ENCODE results near the gene TECRL. TPM values are rescaled to one million over a fixed set of nuclear protein-coding genes. Genes with fewer than 3 reads are reported as not detected.

TECRL gene
- total RNA-seq, 4 donors from 2014 or later: not detected

GRCh38 chr4:64250488-64250887, 158.8 kb downstream of the TECRL start:
- Histone ChIP-seq H3K4me3 (no peak overlapping the region), H3K27me3 (no peaks in the 10 kb centered on the region), H3K36me3 (no peaks in the 10 kb centered on the region), H3K27ac (no peak overlapping the region), H3K9me3 (no peaks in the 10 kb centered on the region), H3K4me1 (no peaks in the 10 kb centered on the region)
- intact Hi-C loops (cut with DNase I): no loop called here
- no peak for DNase-seq
- TF ChIP-seq CTCF (IDR thresholded peaks at IDR 0.05) (no peak), POLR2A (IDR thresholded peaks at IDR 0.05) (no peak)

- no peak overlapping the region for H3K27ac ChIP-seq
- no peaks in the 10 kb centered on the region for H3K36me3 ChIP-seq
- intact Hi-C loops (cut with DNase I): no loop called here
- no peak for DNase-seq
- H3K27me3 ChIP-seq: no peaks in the 10 kb centered on the region
- H3K4me3 ChIP-seq: no peak overlapping the region
- no peaks in the 10 kb centered on the region for H3K9me3 ChIP-seq
- no peaks in the 10 kb centered on the region for H3K4me1 ChIP-seq
- TF ChIP-seq CTCF (IDR thresholded peaks at IDR 0.05) (no peak), POLR2A (IDR thresholded peaks at IDR 0.05) (no peak)
Observed at GRCh38 chr4:64250061-64250460, 159.2 kb downstream of the TECRL start.

DNA sequence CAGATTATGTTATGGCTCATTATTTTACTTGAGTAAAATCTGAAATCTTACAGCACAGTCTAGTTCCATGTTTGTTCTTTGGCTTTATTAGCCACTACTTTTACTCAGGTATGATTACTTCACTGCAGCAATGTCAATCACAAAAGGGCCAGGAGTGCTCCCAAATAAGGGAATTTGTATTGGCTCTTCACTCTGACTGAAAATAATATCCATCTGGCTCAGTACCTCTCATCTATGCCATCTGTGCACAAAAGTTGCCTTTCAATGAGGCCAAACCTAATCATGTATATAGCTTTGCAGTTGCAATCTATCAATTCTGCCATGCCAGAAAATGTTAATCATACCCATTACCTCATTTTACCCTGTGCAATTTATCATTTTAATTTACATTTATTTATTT, 161.1 kb downstream of the TECRL start:
- no peaks in the 10 kb centered on the region for H3K27me3 ChIP-seq
- intact Hi-C loops (cut with DNase I): no loop called here

DNA sequence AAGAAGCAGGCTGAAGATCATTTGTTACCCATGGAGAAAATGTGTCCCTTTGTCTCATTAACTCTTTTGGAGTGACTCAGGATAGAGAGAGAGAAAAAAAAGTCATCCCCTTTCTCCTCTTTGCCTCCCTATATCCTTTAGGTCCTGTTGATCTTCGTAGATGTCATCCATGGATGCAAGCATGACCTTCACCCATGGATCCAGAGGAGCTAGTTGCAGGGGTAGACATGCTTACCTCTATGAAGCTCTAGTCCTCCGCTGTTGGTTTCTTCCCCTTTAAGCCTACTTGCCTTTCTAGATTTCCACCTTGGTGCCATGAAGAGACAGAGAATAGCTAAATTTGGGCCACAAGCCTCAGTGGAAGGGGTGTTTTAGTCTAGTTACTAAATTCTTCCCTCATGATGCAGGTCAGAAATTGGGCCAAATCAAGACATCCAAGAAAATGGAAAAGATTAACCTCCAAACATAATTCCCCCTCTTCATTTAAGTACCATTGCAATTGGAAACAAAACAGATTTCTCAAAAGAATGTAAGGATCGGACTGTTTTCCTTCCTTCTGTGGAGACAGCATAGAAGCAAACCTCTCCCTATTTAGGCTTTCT, 178.4 kb downstream of the TECRL start:
- H3K27me3 ChIP-seq: no peaks in the 10 kb centered on the region
- no peaks in the 10 kb centered on the region for H3K36me3 ChIP-seq
- no peak for DNase-seq
- peaks cover 0 to 57% (median 25%) of the 10 kb centered on the region in 3 donors for H3K9me3 ChIP-seq
- TF ChIP-seq POLR2A (IDR thresholded peaks at IDR 0.05): no peak
- TF ChIP-seq CTCF (IDR thresholded peaks at IDR 0.05): no peak
- 54 to 66% methylated on average over 2 to 3 of the region's 3 CpGs for WGBS, 2 donors
- no peak overlapping the region for H3K27ac ChIP-seq
- intact Hi-C loops (cut with DNase I): no loop called here
- H3K4me1 ChIP-seq: no peaks in the 10 kb centered on the region
- H3K4me3 ChIP-seq: no peak overlapping the region

More for the DNA sequence above, 161.1 kb downstream of the TECRL start:
- H3K9me3 ChIP-seq: no peaks in the 10 kb centered on the region
- no peak for TF ChIP-seq CTCF (IDR thresholded peaks at IDR 0.05)
- no peak for TF ChIP-seq POLR2A (IDR thresholded peaks at IDR 0.05)
- H3K27ac ChIP-seq: no peak overlapping the region
- no peak overlapping the region for H3K4me3 ChIP-seq
- DNase-seq: no peak
- no peaks in the 10 kb centered on the region for H3K36me3 ChIP-seq
- H3K4me1 ChIP-seq: no peaks in the 10 kb centered on the region

Small RNAs within 50 kb of the gene (small RNA-seq; reads per million reads assigned to genes)
- 0 reads per million in 4 donors for gene RNU6-191P

All from esophagus squamous epithelium (tissue), 5 donors.